NT2/D1 (cell line): ENCODE data around the gene GXYLT1.

Experiments used
- SUZ12 ChIP-seq: IDR thresholded peaks from 2 replicates; pipeline ENCODE4 v1.6.1; 2011; ENCODE audit not compliant: insufficient read length, insufficient read depth; ENCODE audit errors: extremely low read depth
- YY1 ChIP-seq: IDR thresholded peaks from 2 replicates; pipeline ENCODE4 v1.6.1; 2011; ENCODE audit not compliant: insufficient read length, insufficient read depth
- ZNF274 ChIP-seq: IDR thresholded peaks from 2 replicates; pipeline ENCODE4 v1.6.1; 2011; ENCODE audit warnings: mild to moderate bottlenecking, low read depth, low read length

DNA sequence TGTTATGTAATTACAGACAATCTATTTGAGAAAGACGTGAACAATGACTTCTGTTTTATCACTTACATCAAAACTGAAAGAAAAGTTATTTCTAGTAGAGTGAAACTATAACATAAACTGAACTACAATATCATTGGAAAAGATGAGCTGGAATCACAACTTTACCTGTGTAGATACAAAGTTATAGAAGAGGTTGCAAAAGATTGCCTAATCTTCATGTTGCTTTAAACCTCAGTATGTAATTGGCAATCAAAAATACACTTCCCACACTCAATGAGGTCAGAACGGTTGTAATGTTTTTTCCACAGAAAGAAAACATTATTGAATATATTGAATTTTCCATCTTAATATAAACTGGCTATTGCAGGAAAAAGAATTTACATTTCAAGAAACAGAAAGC lies 37.7 kb upstream of the GXYLT1 start:
- no peak for TF ChIP-seq ZNF274
- TF ChIP-seq YY1 = no peak
- no peak for TF ChIP-seq SUZ12
